GM19099 (cell line): ENCODE data around the gene PHYH.
A peak's percentile ranks its signal among the peaks of the same experiment; 100 is the strongest.

ENCODE experiments used
- POLR2A ChIP-seq: IDR thresholded peaks from 3 replicates; pipeline ENCODE4 v1.6.1; 2011; ENCODE audit warnings: low read depth; ENCODE audit not compliant: insufficient read length; ENCODE audit errors: extremely low read depth

Gene PHYH

DNA sequence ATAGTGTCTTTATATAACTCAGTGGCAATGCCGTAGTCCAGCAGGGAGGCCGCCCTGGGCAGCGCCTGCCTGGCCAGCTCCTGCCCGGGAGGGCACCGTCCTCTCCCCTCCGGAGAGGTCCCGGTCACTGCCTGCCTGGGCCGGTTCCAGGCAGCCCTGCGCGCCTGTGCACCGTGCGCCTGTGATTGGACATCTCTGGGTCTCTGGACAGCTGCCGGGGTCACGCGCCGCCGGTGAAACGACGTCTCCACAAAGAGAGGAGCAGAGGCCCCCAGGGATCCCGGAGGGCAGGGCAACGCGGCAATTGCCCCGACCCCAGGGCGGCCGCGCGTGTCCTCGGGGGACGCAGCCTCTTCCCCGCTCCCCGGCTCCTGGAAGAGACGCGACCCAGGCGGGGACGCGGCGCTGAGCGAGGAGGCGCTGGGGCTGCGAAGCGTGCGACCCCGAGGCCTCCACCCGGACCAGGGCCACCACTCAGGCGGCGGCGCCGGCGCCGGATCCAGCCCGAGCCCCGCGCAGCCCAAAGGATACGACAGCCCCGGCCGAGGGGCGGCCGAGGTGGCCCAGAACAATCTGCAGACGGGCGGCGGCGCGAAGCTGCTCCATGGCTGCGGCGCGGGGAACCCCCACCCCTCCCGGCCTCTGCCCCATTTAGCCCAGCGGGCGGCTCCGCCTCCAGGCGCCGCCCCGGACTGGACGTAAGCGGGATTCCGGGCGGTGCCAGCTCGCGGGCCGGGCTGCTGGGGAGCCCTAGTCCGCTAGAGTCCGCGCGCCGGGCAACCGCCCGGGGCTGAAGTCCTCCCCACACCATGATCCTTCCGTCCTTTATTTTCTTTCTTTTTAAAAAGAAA is at the start of gene PHYH:
PHYH (minus strand) TSS at position 628 of the 851 bp plus-strand sequence; CDS start at position 606, 22 bp downstream.
- peak; percentile 80 for TF ChIP-seq POLR2A

GRCh38 chr10:13348216-13349017 is 48.6 kb upstream of the PHYH start, which contains the start of gene SEPHS1:
SEPHS1 (minus strand) TSS chr10:13348293; CDS start chr10:13344950, 3,343 bp downstream.
- peak; percentile 47 for TF ChIP-seq POLR2A

DNA sequence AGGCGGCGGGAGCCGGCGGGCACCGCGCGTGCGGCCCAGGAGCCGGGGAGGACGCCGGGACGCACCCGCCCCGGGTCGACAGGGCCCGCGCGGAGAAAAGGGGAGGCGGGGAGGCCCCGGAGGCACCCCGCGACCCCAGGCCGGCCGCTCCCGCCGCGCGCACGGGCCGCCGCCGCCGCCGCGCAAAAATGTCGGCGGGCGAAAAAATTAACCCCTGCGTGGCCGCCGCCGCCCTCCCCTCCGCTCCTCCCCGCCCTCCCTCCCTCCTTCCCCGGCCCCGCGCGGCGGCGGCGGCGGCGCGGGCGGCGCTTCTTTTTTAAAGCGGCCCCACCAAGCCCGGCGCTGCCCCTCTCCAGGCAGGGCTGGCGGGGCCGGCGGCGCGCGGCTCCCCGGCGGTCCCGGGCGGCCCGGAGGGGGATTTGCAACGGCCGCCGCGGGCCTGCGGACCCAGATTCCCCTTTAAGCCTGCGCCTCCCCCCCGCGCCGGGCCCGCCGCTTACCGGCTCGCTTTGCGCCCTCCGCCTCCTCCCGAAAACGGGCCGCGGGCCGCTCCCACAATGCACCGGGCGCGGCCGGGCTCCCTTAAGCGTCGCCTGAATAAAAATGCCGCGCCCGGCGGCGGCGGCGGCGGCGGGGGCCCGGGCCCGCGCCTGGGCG is 47.8 kb upstream of the PHYH start:
- peak; percentile 56 for TF ChIP-seq POLR2A

DNA sequence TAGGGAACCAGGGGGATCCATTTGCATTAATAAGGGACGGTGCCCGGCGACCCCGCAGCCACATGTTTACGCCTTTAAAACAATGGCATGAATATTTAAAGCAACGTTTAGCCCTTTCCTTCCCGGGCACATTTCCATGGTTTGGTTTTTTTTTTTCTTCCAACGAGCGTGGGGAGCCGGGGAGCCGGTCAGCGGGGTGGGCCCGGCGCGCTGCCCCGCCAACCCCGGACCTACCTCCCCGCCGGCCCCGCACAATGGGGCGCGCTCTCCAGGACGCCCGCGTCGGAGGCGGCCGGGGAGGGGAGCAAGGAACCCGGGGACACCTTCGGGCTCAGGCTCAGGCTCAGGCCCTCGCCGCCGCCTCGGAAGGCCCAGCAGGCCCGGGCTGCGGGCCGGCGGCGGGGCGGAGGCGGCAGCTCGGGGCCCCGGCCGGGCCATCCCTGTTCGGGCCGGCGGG is 47.2 kb upstream of the PHYH start:
- no peak for TF ChIP-seq POLR2A

DNA sequence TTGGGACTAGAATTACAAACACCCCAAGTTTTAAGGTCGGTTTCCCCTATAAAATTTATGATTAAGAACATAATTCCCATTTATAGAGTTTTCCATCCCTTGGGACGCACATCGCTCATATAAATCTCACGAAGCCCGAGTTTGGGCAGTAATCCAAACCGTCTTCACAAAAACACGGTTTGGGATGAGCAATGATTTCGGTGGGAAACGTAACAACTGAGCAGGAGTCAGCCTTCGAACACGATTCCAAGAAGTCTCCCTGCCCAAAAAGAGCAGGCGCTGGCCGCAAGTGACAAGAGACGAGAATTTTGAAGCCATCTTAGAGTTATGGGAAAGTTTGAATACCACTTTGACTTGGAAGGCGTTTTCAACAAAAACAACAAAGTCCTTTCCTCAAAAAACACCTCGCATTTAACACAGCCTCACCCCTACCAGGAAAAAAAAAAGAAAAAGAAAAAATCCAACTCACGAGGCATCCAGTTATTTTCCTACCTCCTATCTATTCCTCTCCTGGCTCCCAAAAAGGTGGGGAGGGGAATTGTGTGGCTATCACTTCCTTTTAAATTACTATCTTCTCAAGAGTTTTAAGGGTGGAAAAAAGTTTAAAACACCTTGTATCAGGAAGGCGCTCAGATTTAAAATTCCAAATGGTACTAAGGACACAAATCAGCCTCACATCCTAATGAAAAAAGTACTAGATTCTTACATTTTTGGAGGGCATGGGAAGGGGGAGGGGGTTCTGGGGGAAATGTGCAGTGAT is 46.6 kb upstream of the PHYH start:
- TF ChIP-seq POLR2A: no peak

DNA sequence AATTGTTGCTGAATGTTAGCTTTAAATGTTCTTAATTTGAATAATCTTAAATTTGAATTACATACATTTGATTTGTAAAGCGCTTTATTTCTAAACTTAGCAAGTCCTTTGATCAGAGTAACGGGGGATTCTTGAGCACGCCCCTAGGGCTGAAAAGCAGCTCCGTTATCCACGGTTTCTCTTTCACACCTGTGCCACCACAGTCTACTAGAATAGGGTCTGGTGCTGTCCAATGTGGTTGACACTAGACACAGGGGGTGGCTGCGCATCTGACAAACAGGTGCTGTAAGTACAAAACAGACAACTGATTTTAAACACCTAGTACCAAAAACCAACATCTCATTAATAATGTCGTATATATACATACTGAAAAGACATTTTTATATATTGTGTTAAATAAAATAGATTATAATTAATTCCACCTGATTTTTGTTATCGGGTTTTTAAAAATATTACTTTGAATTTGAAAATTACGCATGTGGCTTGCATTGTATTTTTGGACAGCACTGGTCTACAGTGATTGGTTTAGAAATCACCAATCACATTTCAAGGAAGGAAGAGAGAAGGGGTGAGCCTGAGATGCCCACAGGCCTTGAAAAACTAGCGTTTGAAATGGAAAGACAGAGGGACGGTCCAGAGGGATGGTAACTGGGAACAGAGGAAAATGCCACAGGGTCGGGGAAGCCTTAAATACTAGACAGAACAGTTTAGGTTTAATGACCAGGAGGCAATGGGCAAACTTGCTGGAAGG is 40.9 kb upstream of the PHYH start:
- TF ChIP-seq POLR2A: peak; percentile 36

- TF ChIP-seq POLR2A: no peak
These were observed 40.2 kb upstream of the PHYH start for GRCh38 chr10:13340068-13340467.

- no peak for TF ChIP-seq POLR2A
These were observed 38.7 kb upstream of the PHYH start for GRCh38 chr10:13338390-13339110.

DNA sequence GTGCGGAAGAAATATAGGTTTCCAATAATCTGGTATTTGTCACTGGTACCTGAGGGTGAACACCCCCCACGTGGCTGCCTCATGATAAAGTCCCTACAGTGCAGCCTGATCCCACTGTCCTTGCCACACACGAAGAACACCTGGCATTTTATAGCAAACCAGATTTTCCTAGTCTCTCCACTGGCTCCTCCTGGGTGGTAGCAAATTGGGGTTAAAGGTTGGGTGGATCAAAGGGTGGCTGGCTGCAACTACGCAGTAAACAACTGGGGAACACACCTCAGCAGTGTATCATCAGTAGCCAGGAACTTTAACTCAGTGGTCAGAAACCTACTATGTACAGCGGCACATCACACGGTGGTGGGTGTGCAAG is 37.9 kb upstream of the PHYH start:
- TF ChIP-seq POLR2A: no peak

GRCh38 chr10:13337128-13337826 is 37.4 kb upstream of the PHYH start:
- no peak for TF ChIP-seq POLR2A

DNA sequence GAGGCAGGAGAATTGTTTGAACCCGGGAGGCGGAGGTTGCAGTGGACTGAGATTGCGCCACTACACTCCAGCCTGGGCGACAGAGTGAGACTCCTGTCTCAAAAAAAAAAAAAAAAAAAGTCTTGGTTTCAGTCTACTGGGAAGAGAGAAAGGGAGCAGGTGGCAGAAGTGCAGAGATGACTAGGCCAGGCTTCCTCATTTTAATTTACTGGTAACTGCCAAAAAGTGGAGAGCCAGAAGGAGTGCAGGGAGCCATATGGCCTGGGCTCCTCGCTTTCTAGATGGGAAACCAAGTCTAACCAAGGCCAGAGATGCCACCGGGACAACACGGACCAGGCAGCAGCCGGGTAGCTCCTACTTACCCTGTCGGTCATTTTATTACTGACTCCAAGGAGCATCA is 36.0 kb upstream of the PHYH start:
- no peak for TF ChIP-seq POLR2A

DNA sequence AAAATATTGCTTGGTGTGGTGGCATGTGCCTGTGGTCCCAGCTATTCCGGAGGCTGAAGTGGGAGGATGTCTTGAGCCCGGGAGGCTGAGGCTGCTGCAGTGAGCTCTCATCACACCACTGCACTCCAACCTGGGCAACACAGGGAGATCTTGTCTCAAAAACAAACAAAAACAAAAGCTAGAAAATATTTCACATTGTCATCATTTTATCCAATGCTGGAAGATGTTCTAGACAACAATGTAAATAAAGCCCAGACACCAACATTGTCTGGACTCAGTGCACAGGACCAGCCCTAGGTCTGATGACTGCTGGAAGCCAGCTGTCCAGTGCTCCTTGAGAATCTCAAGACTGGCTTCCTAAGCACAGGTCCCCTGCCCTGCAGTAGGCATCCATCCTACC is 34.7 kb upstream of the PHYH start:
- no peak for TF ChIP-seq POLR2A

- TF ChIP-seq POLR2A: no peak
These were observed 31.8 kb upstream of the PHYH start for GRCh38 chr10:13331646-13332045.
